Measurements from ENCODE around the gene PTPRN2. TPM values are rescaled to one million over a fixed set of nuclear protein-coding genes. Genes with fewer than 3 reads are reported as not detected.

PTPRN2 gene
- total RNA-seq, 1 donor from 2014 or later = 1.8 TPM

- H3K36me3 Mint-ChIP-seq (ENCODE audit: low read depth) = no peaks in the 10 kb centered on the region
- no peak overlapping the region for H3K27ac Mint-ChIP-seq
- ChIA-PET CTCF (no interaction called here), POLR2A (no interaction called here)
- peaks cover 16% of the 10 kb centered on the region for H3K4me1 Mint-ChIP-seq
- DNase-seq = no peak
- TF ChIP-seq, protein P1, sequence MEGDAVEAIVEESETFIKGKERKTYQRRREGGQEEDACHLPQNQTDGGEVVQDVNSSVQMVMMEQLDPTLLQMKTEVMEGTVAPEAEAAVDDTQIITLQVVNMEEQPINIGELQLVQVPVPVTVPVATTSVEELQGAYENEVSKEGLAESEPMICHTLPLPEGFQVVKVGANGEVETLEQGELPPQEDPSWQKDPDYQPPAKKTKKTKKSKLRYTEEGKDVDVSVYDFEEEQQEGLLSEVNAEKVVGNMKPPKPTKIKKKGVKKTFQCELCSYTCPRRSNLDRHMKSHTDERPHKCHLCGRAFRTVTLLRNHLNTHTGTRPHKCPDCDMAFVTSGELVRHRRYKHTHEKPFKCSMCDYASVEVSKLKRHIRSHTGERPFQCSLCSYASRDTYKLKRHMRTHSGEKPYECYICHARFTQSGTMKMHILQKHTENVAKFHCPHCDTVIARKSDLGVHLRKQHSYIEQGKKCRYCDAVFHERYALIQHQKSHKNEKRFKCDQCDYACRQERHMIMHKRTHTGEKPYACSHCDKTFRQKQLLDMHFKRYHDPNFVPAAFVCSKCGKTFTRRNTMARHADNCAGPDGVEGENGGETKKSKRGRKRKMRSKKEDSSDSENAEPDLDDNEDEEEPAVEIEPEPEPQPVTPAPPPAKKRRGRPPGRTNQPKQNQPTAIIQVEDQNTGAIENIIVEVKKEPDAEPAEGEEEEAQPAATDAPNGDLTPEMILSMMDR (IDR thresholded peaks at IDR 0.05) = no peak
- H3K4me3 Mint-ChIP-seq = no peak overlapping the region
- intact Hi-C loops (cut with micrococcal nuclease) = no loop called here
- peaks cover 3% of the 10 kb centered on the region for H3K9me3 Mint-ChIP-seq
- ATAC-seq (ENCODE audit: low read depth) = no peak
- H3K27me3 Mint-ChIP-seq = peaks cover 5% of the 10 kb centered on the region
These were observed 155.0 kb downstream of the PTPRN2 start for GRCh38 chr7:158432369-158433341.

- CTCF ChIA-PET = no interaction called here
- H3K4me1 Mint-ChIP-seq = peaks cover 16% of the 10 kb centered on the region
- TF ChIP-seq, protein P1 (IDR thresholded peaks at IDR 0.05) = no peak
- H3K27ac Mint-ChIP-seq = no peak overlapping the region
- H3K4me3 Mint-ChIP-seq = no peak overlapping the region
- no peak for DNase-seq
- H3K36me3 Mint-ChIP-seq (ENCODE audit: low read depth) = no peaks in the 10 kb centered on the region
- POLR2A ChIA-PET = no interaction called here
- intact Hi-C loops (cut with micrococcal nuclease) = no loop called here
- no peak for ATAC-seq (ENCODE audit: low read depth)
- H3K9me3 Mint-ChIP-seq = peaks cover 3% of the 10 kb centered on the region
- H3K27me3 Mint-ChIP-seq = peaks cover 1% of the 10 kb centered on the region
These were observed 155.7 kb downstream of the PTPRN2 start for GRCh38 chr7:158431941-158432347.

DNA sequence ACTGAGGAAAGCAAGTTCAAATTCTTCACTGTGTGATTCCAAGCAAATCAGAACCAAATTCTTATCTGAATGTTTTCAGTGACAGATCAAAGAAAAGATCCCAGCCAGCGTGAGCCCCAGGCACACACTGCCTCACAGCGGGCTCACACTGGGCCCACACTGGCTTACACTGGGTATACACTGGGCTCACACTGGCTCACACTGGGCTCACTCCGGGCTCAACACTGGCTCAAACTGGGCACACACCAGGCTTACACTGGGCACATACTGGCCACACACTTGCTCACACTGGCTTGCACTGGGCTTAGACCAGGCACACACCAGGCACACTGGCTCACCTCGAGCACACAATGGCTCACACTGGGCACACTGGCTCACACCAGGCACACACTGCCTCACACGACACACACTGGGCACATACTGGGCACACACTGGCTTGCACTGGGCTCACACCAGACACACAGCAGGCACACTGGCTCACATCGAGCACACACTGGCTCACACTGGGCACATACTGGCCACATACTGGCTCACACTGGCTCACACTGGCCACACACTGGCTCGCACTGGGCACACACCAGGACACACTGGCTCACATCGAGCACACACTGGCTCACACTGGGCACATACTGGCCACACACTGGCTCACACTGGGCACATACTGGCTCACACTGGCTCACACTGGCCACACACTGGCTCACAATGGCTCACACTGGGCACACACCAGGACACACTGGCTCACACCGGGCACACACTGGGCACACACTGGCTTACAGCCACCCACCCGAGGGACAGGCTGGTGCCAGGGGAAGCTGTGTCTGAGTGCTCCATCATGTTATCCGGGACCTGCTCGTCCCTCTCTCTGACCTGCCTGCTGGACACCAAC is 156.3 kb downstream of the PTPRN2 start:
- H3K27ac Mint-ChIP-seq = no peak overlapping the region
- no peaks in the 10 kb centered on the region for H3K27me3 Mint-ChIP-seq
- no peak overlapping the region for H3K4me3 Mint-ChIP-seq
- peaks cover 16% of the 10 kb centered on the region for H3K4me1 Mint-ChIP-seq
- H3K36me3 Mint-ChIP-seq (ENCODE audit: low read depth) = no peaks in the 10 kb centered on the region
- CTCF ChIA-PET = no interaction called here
- H3K9me3 Mint-ChIP-seq = peaks cover 3% of the 10 kb centered on the region
- DNase-seq (no peak), ATAC-seq (ENCODE audit: low read depth) (no peak)
- intact Hi-C loops (cut with micrococcal nuclease) = no loop called here
- POLR2A ChIA-PET = no interaction called here
- TF ChIP-seq, protein P1 (IDR thresholded peaks at IDR 0.05) = no peak

- TF ChIP-seq, protein P1 (IDR thresholded peaks at IDR 0.05) = no peak
- Mint-ChIP-seq H3K27me3 (no peaks in the 10 kb centered on the region), H3K4me1 (peaks cover 16% of the 10 kb centered on the region), H3K4me3 (no peak overlapping the region), H3K27ac (no peak overlapping the region), H3K9me3 (peaks cover under 1% of the 10 kb centered on the region), H3K36me3 (ENCODE audit: low read depth) (no peaks in the 10 kb centered on the region)
- intact Hi-C loops (cut with micrococcal nuclease) = no loop called here
- POLR2A ChIA-PET = no interaction called here
- DNase-seq (no peak), ATAC-seq (ENCODE audit: low read depth) (no peak)
- CTCF ChIA-PET = no interaction called here
These were observed 157.2 kb downstream of the PTPRN2 start for GRCh38 chr7:158430308-158431034.
